ENCODE data around the gene USP3.
"Not testable (repeated sequence)": the region's sequence is repeated elsewhere in the genome, so short reads cannot be mapped to it uniquely, and the experiment has no call there.

Gene USP3

DNA sequence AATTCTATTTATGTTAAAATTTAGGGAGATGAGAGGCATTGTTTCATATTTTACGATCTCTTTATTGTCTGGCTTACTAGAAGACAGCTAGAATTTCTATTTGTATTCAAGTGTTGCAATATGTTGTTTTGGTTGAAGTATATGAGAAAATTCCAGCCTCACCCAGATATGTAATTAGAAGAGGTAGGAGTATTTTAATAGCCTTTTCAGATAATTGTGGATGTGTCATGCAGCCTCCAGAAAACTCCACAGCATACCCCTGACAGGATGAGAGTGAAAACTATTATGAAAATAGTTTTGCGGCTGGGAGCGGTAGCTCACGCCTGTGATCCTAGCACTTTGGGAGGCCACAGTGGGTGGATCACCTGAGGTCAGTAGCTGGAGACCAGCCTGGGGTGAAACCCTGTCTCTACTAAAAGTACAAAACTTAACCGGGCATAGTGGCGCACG is 21.5 kb upstream of the USP3 start:
- no peak for TF ChIP-seq JUND (IDR thresholded peaks at IDR 0.05; ENCODE audit: low read depth)
- in situ Hi-C loops (cut with HindIII; ENCODE audit: low pct_unique_long_range_greater_than_20kb, low sequenced_read_pairs) = no loop called here
- no peak for DNase-seq (ENCODE audit: low read depth in 1 of 2, low spot score in 1 of 2)

DNA sequence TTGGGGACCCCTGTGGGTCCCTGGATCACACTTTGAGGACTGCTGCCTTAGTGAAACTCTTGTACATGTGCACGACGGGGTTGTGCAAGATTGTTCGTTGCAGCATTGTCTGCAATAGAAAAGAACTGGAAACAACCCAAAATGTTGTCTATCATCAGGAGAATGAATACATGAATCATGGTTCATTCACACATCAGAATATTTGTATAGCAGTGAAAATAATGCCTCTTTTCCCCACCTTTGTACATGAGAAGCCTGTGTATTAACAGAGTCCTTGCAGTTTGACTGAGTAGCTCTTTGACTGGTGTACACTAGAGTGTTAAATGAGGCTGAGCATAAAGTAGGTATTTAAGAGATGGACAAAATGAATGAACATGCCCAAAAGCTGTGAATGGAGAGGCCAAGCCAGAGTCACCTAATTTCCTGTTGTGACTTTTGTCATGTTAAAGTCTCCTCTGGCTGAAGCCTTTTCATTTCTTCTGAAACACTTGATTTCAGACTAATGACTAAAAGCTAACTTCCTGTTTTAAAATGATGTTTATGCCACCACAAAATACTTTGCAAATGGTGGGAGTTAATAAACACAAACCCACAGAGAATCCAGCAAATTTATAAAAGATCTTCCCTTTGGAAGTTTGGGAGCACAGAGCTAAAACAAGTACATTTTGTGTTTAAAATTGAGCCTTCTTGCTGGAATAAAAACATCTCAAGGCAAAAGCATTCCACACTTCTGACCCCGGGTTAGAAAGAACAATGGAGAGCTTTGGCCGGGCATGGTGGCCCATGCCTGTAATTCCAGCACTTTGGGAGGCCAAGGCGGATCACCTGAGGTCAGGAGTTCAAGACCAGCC is 20.6 kb upstream of the USP3 start:
- in situ Hi-C loops (cut with HindIII; ENCODE audit: low pct_unique_long_range_greater_than_20kb, low sequenced_read_pairs) = no loop called here
- no peak for DNase-seq (ENCODE audit: low read depth in 1 of 2, low spot score in 1 of 2)
- no peak for TF ChIP-seq JUND (IDR thresholded peaks at IDR 0.05; ENCODE audit: low read depth)

GRCh38 chr15:63484433-63485186 is 19.8 kb upstream of the USP3 start:
- no peak for TF ChIP-seq JUND (IDR thresholded peaks at IDR 0.05; ENCODE audit: low read depth)
- no peak for DNase-seq (ENCODE audit: low read depth in 1 of 2, low spot score in 1 of 2)
- in situ Hi-C loops (cut with HindIII; ENCODE audit: low pct_unique_long_range_greater_than_20kb, low sequenced_read_pairs) = no loop called here

DNA sequence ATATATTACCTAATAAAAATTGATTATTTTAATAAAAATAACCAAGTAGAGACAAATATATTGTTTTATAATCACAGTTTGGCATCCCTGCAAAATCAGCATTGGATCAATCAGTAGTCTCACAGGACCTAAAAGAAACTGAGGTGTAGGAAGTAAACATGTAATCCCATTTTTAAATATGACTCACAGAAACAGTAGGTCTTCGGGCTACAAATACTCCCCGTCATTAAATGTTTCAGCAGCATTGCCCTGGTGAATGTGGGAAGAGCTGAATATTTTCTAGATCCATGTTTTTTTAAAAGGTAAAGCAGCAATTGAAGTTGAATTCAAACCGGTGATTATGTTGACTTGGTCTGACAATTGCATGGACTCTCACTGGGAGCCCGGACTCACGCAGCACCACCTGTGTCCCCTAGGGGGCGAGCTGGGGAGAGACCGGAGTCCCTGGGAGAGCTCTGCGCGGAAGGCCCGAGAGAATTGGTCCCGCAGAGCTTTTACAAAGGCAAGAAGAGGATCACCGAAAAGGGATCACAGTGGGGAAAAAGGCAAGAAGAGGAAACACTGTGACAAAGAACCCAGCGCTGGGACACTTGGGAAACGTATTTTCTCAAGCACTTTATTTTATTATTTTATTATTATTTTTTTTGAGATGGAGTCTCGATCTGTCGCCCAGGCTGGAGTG is 17.2 kb upstream of the USP3 start:
- peak; percentile 69 to 89 for DNase-seq (ENCODE audit: low read depth in 1 of 2, low spot score in 1 of 2)
- no peak for TF ChIP-seq JUND (IDR thresholded peaks at IDR 0.05; ENCODE audit: low read depth)
- in situ Hi-C loops (cut with HindIII; ENCODE audit: low pct_unique_long_range_greater_than_20kb, low sequenced_read_pairs) = no loop called here

- in situ Hi-C loops (cut with HindIII; ENCODE audit: low pct_unique_long_range_greater_than_20kb, low sequenced_read_pairs) = not testable (repeated sequence)
Measured at GRCh38 chr15:63487758-63488397, 16.5 kb upstream of the USP3 start.

DNA sequence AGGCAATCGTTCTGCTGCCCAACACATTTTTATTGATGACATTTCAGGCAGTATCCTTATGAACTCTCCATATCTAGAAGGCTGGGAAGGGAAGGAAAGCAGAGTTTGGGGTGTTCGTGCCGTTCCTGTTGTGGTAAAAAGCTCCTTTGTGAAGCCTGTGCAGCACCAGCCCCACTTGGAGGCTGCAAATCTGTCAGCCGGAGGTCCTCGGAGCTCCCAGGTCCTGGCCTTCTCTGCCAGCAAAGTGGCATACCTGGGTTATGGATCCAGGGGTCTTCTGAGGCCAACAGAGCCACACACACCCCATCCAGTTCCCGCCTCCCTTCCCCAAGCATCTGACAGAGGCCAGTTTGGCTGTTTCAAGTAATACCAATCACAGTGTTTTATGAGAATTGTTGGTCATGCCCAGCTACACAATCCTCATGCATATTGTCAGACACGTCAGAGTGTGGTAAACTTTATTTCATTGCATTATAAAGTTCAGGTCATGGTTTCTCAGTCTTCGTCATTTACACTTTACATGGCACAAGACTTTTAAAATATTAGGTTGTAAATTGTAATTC is 15.9 kb upstream of the USP3 start:
- DNase-seq (ENCODE audit: low read depth in 1 of 2, low spot score in 1 of 2) = no peak
- no peak for TF ChIP-seq JUND (IDR thresholded peaks at IDR 0.05; ENCODE audit: low read depth)
- in situ Hi-C loops (cut with HindIII; ENCODE audit: low pct_unique_long_range_greater_than_20kb, low sequenced_read_pairs) = no loop called here

More at GRCh38 chr15:63487758-63488397, 16.5 kb upstream of the USP3 start:
- not testable (repeated sequence) for DNase-seq (ENCODE audit: low read depth in 1 of 2, low spot score in 1 of 2)

- in situ Hi-C loops (cut with HindIII; ENCODE audit: low pct_unique_long_range_greater_than_20kb, low sequenced_read_pairs) = no loop called here
- no peak for DNase-seq (ENCODE audit: low read depth in 1 of 2, low spot score in 1 of 2)
- TF ChIP-seq JUND (IDR thresholded peaks at IDR 0.05; ENCODE audit: low read depth) = no peak
Measured at GRCh38 chr15:63489352-63489751, 15.0 kb upstream of the USP3 start.

GRCh38 chr15:63490345-63491034 is 13.9 kb upstream of the USP3 start:
- in situ Hi-C loops (cut with HindIII; ENCODE audit: low pct_unique_long_range_greater_than_20kb, low sequenced_read_pairs) = no loop called here
- no peak for DNase-seq (ENCODE audit: low read depth in 1 of 2, low spot score in 1 of 2)
- no peak for TF ChIP-seq JUND (IDR thresholded peaks at IDR 0.05; ENCODE audit: low read depth)

GRCh38 chr15:63491116-63491827 is 13.1 kb upstream of the USP3 start:
- in situ Hi-C loops (cut with HindIII; ENCODE audit: low pct_unique_long_range_greater_than_20kb, low sequenced_read_pairs) = no loop called here
- TF ChIP-seq JUND (IDR thresholded peaks at IDR 0.05; ENCODE audit: low read depth) = no peak

DNA sequence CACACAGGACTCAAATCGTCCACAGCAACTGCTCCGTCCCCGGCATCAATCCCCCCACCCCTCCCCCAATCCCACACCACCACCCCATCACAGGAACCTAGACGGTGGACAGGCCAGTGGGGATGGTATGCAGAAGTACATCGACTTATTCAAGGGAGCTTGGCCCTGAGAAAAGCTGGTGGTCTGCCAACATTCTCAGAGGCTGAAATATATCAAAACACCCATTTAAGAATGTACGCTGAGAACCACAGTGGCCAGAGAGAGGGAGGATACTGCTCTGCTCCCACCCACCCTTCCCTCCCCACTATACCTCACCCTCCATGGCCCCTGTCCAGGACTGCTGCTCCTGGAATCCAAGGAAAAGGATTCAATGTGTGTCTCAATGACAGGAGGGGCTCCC is 12.4 kb upstream of the USP3 start:
- in situ Hi-C loops (cut with HindIII; ENCODE audit: low pct_unique_long_range_greater_than_20kb, low sequenced_read_pairs) = no loop called here
- TF ChIP-seq JUND (IDR thresholded peaks at IDR 0.05; ENCODE audit: low read depth) = no peak
- DNase-seq (ENCODE audit: low read depth in 1 of 2, low spot score in 1 of 2) = no peak

More at GRCh38 chr15:63491116-63491827, 13.1 kb upstream of the USP3 start:
- DNase-seq (ENCODE audit: low read depth in 1 of 2, low spot score in 1 of 2) = no peak

DNA sequence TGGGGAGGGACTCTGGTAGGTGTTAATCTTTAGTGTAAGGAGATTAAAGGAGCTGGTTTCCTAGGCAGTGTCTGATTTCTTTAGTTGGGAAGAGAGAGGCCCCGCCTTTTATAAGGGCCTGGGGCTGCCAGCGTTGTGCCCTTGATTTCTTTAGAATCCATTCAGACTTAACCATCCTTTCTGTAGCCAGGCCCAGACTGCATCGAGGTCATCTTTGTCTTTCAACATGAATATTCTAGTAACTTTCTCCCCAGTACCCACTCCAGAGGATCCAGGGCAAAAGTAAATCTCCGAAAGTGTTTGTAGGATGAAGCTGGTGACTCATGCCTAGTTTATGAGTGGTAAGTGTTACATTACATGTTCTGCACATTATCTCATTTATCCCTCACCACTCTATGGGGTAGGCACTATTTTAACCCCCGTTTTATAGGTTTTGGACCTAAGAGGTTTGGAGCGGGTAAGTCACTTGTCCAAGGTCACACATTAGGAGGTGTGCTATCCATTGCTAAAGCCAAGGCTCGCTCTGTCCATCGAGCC is 11.8 kb upstream of the USP3 start:
- in situ Hi-C loops (cut with HindIII; ENCODE audit: low pct_unique_long_range_greater_than_20kb, low sequenced_read_pairs) = no loop called here
- no peak for DNase-seq (ENCODE audit: low read depth in 1 of 2, low spot score in 1 of 2)
- no peak for TF ChIP-seq JUND (IDR thresholded peaks at IDR 0.05; ENCODE audit: low read depth)
